GM19397 (cell line): ENCODE results near the gene GPATCH4.
"Not testable (repeated sequence)": the region's sequence is repeated elsewhere in the genome, so short reads cannot be mapped to it uniquely, and the experiment has no call there.

Experiments
- ATAC-seq: cut with Tn5 transposase; IDR thresholded peaks from one replicate; pipeline ENCODE4 v1.9.1; 2021; ENCODE audit warnings: mild to moderate bottlenecking, moderate library complexity; ENCODE audit not compliant: unreplicated experiment

The GPATCH4 gene

GRCh38 chr1:156627313-156627880, 26.1 kb upstream of the GPATCH4 start:
- no peak for ATAC-seq

DNA sequence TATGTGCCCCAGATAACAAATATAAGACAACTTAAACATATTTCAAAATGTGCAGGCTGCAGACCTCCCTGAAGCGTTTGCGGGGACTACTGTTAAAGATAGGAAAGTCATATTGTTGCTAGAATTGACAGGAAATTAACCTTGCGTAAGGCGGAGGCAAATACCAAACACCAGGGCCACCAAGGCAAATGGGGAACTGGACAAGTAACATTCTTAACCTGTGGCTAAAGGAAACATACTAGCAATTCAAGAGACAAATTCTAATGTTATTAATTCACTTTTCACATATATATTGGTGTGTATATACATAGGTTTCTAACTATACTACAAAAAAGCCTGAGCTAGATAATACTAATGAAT, 24.8 kb upstream of the GPATCH4 start:
- no peak for ATAC-seq

GRCh38 chr1:156625436-156626078, 24.3 kb upstream of the GPATCH4 start:
- ATAC-seq, result no peak

- no peak for ATAC-seq
Observed at GRCh38 chr1:156624814-156625435, 23.6 kb upstream of the GPATCH4 start.

DNA sequence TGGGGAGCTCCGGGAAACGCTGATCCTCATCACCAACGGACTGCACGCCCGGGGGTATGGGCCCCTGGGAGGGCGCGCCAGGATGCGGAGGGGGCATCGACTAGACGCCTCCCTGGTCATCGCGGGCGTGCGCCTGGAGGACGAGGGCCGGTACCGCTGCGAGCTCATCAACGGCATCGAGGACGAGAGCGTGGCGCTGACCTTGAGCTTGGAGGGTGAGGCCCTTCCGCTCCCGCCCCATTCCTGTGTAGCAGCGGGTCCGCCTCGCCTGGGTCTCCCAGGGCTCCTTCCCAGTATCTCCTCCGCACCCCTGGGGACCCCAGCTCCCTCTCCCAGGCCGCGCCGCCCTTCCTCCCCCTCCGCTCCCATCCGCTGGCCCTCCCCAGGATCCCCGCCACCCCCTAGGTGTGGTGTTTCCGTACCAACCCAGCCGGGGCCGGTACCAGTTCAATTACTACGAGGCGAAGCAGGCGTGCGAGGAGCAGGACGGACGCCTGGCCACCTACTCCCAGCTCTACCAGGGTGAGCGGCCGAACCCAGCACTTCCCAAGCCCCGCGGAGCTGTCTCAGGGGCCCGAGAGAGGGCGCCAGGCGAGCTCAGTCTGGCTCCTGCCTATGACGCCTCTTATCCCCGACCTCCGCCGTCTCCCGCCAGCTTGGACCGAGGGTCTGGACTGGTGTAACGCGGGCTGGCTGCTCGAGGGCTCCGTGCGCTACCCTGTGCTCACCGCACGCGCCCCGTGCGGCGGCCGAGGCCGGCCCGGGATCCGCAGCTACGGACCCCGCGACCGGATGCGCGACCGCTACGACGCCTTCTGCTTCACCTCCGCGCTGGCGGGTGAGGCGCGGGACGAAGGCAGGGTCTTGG, 22.9 kb upstream of the GPATCH4 start:
- ATAC-seq, result no peak

GRCh38 chr1:156622581-156623297, 21.5 kb upstream of the GPATCH4 start:
- ATAC-seq, result no peak

DNA sequence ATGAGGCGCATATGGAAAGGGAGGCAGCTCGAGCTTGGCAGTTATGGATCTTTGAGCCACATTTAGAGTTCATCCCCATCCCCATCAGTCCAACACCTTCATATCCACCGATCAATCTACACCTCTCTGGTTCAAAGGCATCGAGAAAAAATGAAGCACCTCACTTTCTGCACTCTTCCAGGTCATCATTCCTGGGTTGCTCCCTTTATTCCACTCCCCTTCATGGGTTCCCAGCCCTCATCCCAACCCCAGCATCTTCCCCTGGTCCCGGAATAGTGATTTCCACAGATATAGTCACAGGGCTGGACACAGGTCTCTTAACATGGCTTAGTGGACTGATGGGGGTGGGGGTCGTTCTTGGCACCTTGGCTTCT, 18.3 kb upstream of the GPATCH4 start:
- ATAC-seq, result no peak

GRCh38 chr1:156618853-156619581, 17.7 kb upstream of the GPATCH4 start, which contains the start of gene HAPLN2:
Gene HAPLN2 (plus strand): TSS chr1:156619415. CDS start chr1:156623491, 4,076 bp downstream.
- no peak for ATAC-seq

DNA sequence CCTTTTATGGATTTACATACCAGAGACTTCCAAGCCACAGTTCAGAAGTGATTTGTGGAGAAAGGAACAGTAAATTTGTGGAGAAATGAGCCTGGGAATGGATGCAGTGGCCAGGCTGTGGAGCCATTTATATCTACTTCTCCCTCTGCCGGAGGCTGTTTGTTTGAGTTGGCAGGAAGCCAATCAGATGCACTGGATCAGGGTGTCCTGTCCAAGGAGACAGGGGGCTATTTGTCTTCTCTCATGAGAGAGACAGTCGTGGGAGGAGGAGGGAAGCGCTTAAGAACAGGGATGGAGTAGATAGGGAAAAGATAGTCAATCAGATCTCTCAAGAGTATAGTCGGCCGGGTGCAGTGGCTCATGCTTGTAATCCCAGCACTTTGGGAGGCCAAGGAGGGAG, 15.2 kb upstream of the GPATCH4 start:
- ATAC-seq, result no peak

- ATAC-seq, result no peak
Observed at GRCh38 chr1:156615946-156616345, 14.7 kb upstream of the GPATCH4 start.

- ATAC-seq, result no peak
Observed at GRCh38 chr1:156612666-156613065, 11.4 kb upstream of the GPATCH4 start.

GRCh38 chr1:156610072-156610471, 8.8 kb upstream of the GPATCH4 start:
- not testable (repeated sequence) for ATAC-seq

GRCh38 chr1:156608981-156609380, 7.7 kb upstream of the GPATCH4 start:
- no peak for ATAC-seq

DNA sequence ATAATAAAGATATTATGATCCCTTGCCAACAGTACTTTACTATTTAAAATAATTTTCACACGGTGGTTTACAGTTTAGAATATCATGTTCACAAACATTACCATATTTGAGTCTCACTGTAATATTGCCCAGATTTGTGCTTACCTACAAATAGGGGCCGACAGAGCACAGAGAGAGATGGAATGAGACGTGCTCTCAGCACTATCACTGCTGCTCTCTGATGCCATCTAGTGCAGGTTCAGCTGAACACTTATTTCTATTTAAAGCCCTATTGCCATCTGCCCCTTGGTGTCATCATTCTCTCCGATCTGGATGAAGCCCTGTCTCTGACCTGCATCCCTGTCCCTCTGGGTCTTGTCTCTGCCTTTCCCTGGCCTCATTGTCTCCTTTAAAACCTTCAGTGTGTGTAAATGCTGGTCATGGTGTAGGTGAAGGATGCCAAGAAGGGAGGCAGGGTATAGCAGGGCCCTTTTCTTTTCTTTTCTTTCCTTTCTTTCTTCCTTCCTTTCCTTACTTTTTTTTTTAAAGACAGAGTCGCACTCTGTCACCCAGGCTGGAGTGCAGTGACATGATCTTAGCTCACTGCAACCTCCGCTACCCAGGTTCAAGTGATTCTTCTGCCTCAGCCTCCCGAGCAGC, 6.9 kb upstream of the GPATCH4 start:
- ATAC-seq, result no peak

- not testable (repeated sequence) for ATAC-seq
Observed at GRCh38 chr1:156607344-156607743, 6.1 kb upstream of the GPATCH4 start.

DNA sequence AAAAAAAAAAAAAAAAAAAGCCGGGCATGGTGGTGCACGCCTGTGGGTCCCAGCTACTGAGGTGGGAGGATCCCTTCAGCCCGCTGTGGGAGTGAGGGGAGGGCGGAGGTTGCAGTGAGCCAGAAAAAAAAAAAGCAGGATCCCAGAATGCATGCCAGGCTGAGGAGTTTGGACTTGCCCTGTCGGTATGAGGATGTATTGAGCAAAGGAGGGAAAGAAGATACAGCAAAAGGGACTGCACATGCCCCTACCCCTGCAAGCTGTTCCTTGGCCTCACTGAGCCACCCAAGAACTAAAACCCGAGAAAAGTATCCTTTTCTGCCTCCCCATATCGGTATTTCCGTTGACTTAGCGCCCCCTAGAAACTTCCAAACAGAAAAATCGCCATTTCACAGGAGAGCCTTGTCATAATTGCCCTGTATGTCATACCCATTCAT, 1.3 kb upstream of the GPATCH4 start:
- no peak for ATAC-seq

- no peak for ATAC-seq
Observed at GRCh38 chr1:156601892-156602291, 613 bp upstream of the GPATCH4 start.

DNA sequence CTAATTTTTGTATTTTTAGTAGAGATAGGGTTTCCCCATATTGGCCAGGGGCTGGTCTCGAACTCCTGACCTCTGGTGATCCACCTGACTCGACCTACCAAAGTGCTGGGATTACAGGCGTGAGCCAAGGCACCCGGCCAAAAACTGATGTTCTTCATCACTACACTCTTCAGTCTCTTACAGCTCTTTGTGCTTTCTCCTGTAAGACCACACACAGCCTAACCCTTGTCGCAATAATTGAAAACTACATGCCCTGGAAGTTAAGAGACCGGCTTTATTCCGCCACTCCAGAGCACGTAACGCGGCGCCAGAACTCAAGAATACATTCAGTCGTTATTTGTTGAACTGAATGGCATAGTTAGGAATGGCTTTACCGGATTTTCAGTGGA, 552 bp downstream of the GPATCH4 start:
- ATAC-seq, result no peak

- no peak for ATAC-seq
Observed at GRCh38 chr1:156599811-156600210, 1.5 kb downstream of the GPATCH4 start.
